HEK293 (cell line): ENCODE data around the gene ITGA3.

Experiments
- CTCF ChIA-PET: fragments of 350-600 bp; formaldehyde crosslinking; extraction: SDS; loops from one replicate; lab custom pipeline; 2021; ENCODE audit warnings: antibody characterized with exemption; lab: Yijun Ruan, JAX
- POLR2A ChIA-PET: fragments of 300-600 bp; formaldehyde crosslinking; extraction: SDS; loops from one replicate; lab custom pipeline; 2020; ENCODE audit warnings: antibody characterized with exemption, inconsistent platforms; lab: Yijun Ruan, JAX
- H3K27ac ChIP-seq: fragments of 200-500 bp; sonication (Bioruptor generic); 2 replicates; pipeline ENCODE4 v1.5.1; 2014; ENCODE audit warnings: low read depth, low read length, control low read depth, inconsistent platforms; ENCODE audit errors: extremely low read depth
- H3K36me3 ChIP-seq, 2 experiments: fragments of 200-500 bp in 1 of 2; sonication (Bioruptor generic) in 1 of 2; 1 replicate in 1 of 2; 2 replicates in 1 of 2; pipeline ENCODE4 v1.5.1; 2014 to 2017; ENCODE audit warnings: inconsistent platforms in 2 of 2, low read length in 2 of 2; ENCODE audit not compliant: control insufficient read depth in 2 of 2, insufficient read depth in 1 of 2
- H3K4me1 ChIP-seq: fragments of 200-500 bp; sonication (Bioruptor generic); 2 replicates; pipeline ENCODE4 v1.5.1; 2014; ENCODE audit warnings: mild to moderate bottlenecking, low read length, inconsistent platforms; ENCODE audit not compliant: control insufficient read depth, insufficient read depth
- H3K4me3 ChIP-seq: 2 replicates; pipeline ENCODE4 v1.5.1; 2011; ENCODE audit warnings: low read depth, mild to moderate bottlenecking, control low read depth, low read length, moderate library complexity
- H3K9me3 ChIP-seq: fragments of 200-500 bp; sonication (Bioruptor generic); 2 replicates; pipeline ENCODE4 v1.5.1; 2014; ENCODE audit warnings: low read depth, low read length, inconsistent platforms; ENCODE audit not compliant: control insufficient read depth, insufficient read depth
- BCL11B ChIP-seq: fragments of 450-650 bp; formaldehyde crosslinking; IDR thresholded peaks from 2 replicates; pipeline ENCODE4 v1.5.1; 2016; ENCODE audit warnings: low read depth, missing biosample characterization, missing genetic modification characterization
- EGR2 ChIP-seq: fragments of 450-650 bp; formaldehyde crosslinking; IDR thresholded peaks from 2 replicates; pipeline ENCODE4 v1.5.1; 2016; ENCODE audit warnings: low read depth, missing biosample characterization, missing genetic modification characterization
- GLIS1 ChIP-seq: fragments of 450-650 bp; formaldehyde crosslinking; IDR thresholded peaks from 2 replicates; pipeline ENCODE4 v1.5.1; 2016; ENCODE audit warnings: missing biosample characterization, missing genetic modification characterization
- HOXC10 ChIP-seq: sonication (generic); formaldehyde crosslinking; IDR thresholded peaks from 2 replicates; pipeline ENCODE4 v1.8.1; 2023; ENCODE audit warnings: mild to moderate bottlenecking, missing genetic modification reagents
- KLF1 ChIP-seq: fragments of 450-650 bp; formaldehyde crosslinking; IDR thresholded peaks from 2 replicates; pipeline ENCODE4 v1.5.1; 2016; ENCODE audit warnings: missing biosample characterization, missing genetic modification characterization
- KLF9 ChIP-seq: fragments of 450-650 bp; formaldehyde crosslinking; IDR thresholded peaks from 2 replicates; pipeline ENCODE4 v1.5.1; 2016; ENCODE audit warnings: missing biosample characterization, missing genetic modification characterization, low read depth
- PRDM10 ChIP-seq: fragments of 450-650 bp; formaldehyde crosslinking; IDR thresholded peaks from 2 replicates; pipeline ENCODE4 v1.5.1; 2016; ENCODE audit warnings: missing biosample characterization, missing genetic modification characterization
- SCRT2 ChIP-seq: fragments of 450-650 bp; formaldehyde crosslinking; IDR thresholded peaks from 2 replicates; pipeline ENCODE4 v1.5.1; 2016; ENCODE audit warnings: missing biosample characterization, missing genetic modification characterization
- SP2 ChIP-seq: fragments of 450-650 bp; formaldehyde crosslinking; IDR thresholded peaks from 2 replicates; pipeline ENCODE4 v1.5.1; 2016; ENCODE audit warnings: missing biosample characterization, missing genetic modification characterization
- SP3 ChIP-seq: fragments of 450-650 bp; formaldehyde crosslinking; IDR thresholded peaks from 2 replicates; pipeline ENCODE4 v1.5.1; 2016; ENCODE audit warnings: missing biosample characterization, missing genetic modification characterization
- ZBTB20 ChIP-seq: fragments of 450-650 bp; formaldehyde crosslinking; IDR thresholded peaks from 2 replicates; pipeline ENCODE4 v1.5.1; 2016; ENCODE audit warnings: missing biosample characterization, missing genetic modification characterization
- ZFHX2 ChIP-seq: fragments of 450-650 bp; formaldehyde crosslinking; conservative IDR thresholded peaks from 2 replicates; pipeline ENCODE4 v1.5.1; 2016; ENCODE audit warnings: missing biosample characterization, missing genetic modification characterization
- ZIC2 ChIP-seq: fragments of 450-650 bp; formaldehyde crosslinking; IDR thresholded peaks from 2 replicates; pipeline ENCODE4 v1.5.1; 2016; ENCODE audit warnings: missing biosample characterization, missing genetic modification characterization
- ZNF266 ChIP-seq: fragments of 450-650 bp; formaldehyde crosslinking; IDR thresholded peaks from 2 replicates; pipeline ENCODE4 v1.5.1; 2016; ENCODE audit warnings: missing biosample characterization, missing genetic modification characterization, low read depth
- ZNF350 ChIP-seq: fragments of 450-650 bp; formaldehyde crosslinking; IDR thresholded peaks from 2 replicates; pipeline ENCODE4 v1.5.0; 2017; ENCODE audit warnings: missing biosample characterization, mild to moderate bottlenecking, missing genetic modification characterization
- ZNF37A ChIP-seq: fragments of 450-650 bp; IDR thresholded peaks from 2 replicates; pipeline ENCODE4 v1.5.1; 2018; ENCODE audit warnings: missing biosample characterization, missing genetic modification characterization
- ZNF626 ChIP-seq: fragments of 450-650 bp; sonication (Bioruptor Pico); formaldehyde crosslinking; IDR thresholded peaks from 2 replicates; pipeline ENCODE4 v1.5.1; 2018; ENCODE audit warnings: missing biosample characterization, missing genetic modification characterization, inconsistent platforms
- ZXDB ChIP-seq: fragments of 450-650 bp; formaldehyde crosslinking; IDR thresholded peaks from 2 replicates; pipeline ENCODE4 v1.5.1; 2016; ENCODE audit warnings: missing biosample characterization, missing genetic modification characterization
- TF ChIP-seq, protein P1 (sequence below): fragments of 450-650 bp; formaldehyde crosslinking; IDR thresholded peaks from 2 replicates; pipeline ENCODE4 v1.5.1; 2017; ENCODE audit warnings: missing biosample characterization, missing genetic modification characterization
- TF ChIP-seq, protein P2 (sequence below): fragments of 450-650 bp; formaldehyde crosslinking; IDR thresholded peaks from 2 replicates; pipeline ENCODE4 v1.5.1; 2016; ENCODE audit warnings: missing biosample characterization, missing genetic modification characterization, low read depth

Gene ITGA3

GRCh38 chr17:50062293-50063243 is 6.7 kb downstream of the ITGA3 start:
- POLR2A ChIA-PET, result no interaction called here
- H3K27ac ChIP-seq, result no peak overlapping the region
- TF ChIP-seq EGR2 (peak; percentile 83), ZNF37A (tag by site-specific recombination) (no peak), ZFHX2 (tag by site-specific recombination) (peak; percentile 90), SP2 (tag by site-specific recombination) (0 out of 2 replicates have a peak, but pooled peaks have one; percentile 12), ZIC2 (tag by site-specific recombination) (peak; percentile 53; the same call in 1 of the 2 replicates), ZBTB20 (tag by site-specific recombination) (peak; percentile 44; the same call in 1 of the 2 replicates), ZXDB (tag by site-specific recombination) (no peak), SCRT2 (tag by site-specific recombination) (peak; percentile 71), GLIS1 (tag by site-specific recombination) (peak; percentile 53), HOXC10 (CRISPR knock-in tag) (0 out of 2 replicates have a peak, but pooled peaks have one; percentile 40), ZNF266 (tag by site-specific recombination) (peak; percentile 98), KLF1 (tag by site-specific recombination) (peak; percentile 88), PRDM10 (tag by site-specific recombination) (peak; percentile 66)
- TF ChIP-seq, protein P1, sequence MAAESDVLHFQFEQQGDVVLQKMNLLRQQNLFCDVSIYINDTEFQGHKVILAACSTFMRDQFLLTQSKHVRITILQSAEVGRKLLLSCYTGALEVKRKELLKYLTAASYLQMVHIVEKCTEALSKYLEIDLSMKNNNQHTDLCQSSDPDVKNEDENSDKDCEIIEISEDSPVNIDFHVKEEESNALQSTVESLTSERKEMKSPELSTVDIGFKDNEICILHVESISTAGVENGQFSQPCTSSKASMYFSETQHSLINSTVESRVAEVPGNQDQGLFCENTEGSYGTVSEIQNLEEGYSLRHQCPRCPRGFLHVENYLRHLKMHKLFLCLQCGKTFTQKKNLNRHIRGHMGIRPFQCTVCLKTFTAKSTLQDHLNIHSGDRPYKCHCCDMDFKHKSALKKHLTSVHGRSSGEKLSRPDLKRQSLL, result no peak
- no peaks in the 10 kb centered on the region for H3K36me3 ChIP-seq
- H3K9me3 ChIP-seq, result no peaks in the 10 kb centered on the region
- CTCF ChIA-PET, result interaction anchor here (0.7 to 5.2 kb wide), 6 partner anchors 10 to 235 kb away, joined by 3 to 28 read pairs (median 3); no protein-coding TSS in a partner anchor
- H3K4me3 ChIP-seq, result no peak overlapping the region
- H3K4me1 ChIP-seq, result peaks cover 5% of the 10 kb centered on the region

GRCh38 chr17:50063561-50064252 is 7.8 kb downstream of the ITGA3 start:
- Histone ChIP-seq H3K36me3 (peaks cover 0 to 6% of the 10 kb centered on the region in 2 experiments; a peak in 1 of 3 replicates), H3K4me1 (peaks cover 5% of the 10 kb centered on the region), H3K9me3 (no peaks in the 10 kb centered on the region)
- CTCF ChIA-PET, result interaction anchor here (0.6 to 2.6 kb wide), 7 partner anchors 9 to 219 kb away, joined by 3 to 13 read pairs (median 4); no protein-coding TSS in a partner anchor
- POLR2A ChIA-PET, result interaction anchor here (1.3 kb wide), 2 partner anchors 8 to 300 kb away, joined by 3 to 13 read pairs; partner anchors contain the start of genes FAM117A and ITGA3
- no peak for TF ChIP-seq ZNF626 (tag by site-specific recombination)
- TF ChIP-seq BCL11B (tag by site-specific recombination), result no peak
- TF ChIP-seq ZIC2 (tag by site-specific recombination), result peak; percentile 24; the same call in 1 of the 2 replicates
- no peak for TF ChIP-seq ZNF350 (tag by site-specific recombination)
- TF ChIP-seq, protein P2, sequence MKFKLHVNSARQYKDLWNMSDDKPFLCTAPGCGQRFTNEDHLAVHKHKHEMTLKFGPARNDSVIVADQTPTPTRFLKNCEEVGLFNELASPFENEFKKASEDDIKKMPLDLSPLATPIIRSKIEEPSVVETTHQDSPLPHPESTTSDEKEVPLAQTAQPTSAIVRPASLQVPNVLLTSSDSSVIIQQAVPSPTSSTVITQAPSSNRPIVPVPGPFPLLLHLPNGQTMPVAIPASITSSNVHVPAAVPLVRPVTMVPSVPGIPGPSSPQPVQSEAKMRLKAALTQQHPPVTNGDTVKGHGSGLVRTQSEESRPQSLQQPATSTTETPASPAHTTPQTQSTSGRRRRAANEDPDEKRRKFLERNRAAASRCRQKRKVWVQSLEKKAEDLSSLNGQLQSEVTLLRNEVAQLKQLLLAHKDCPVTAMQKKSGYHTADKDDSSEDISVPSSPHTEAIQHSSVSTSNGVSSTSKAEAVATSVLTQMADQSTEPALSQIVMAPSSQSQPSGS (tag by site-specific recombination), result no peak
- no peak for TF ChIP-seq SP3 (tag by site-specific recombination)
- no peak for TF ChIP-seq KLF9 (tag by site-specific recombination)
- TF ChIP-seq, all 188 proteins: peak for 1
- H3K4me3 ChIP-seq, result no peak overlapping the region
- no peak overlapping the region for H3K27ac ChIP-seq
